Measurements from ENCODE around the gene VSTM4.

VSTM4 gene

GRCh38 chr10:49115796-49116508 is 630 bp upstream of the VSTM4 start:
- no peak for DNase-seq

GRCh38 chr10:49114718-49115014 is 656 bp downstream of the VSTM4 start:
- no peak for DNase-seq

- DNase-seq, result no peak
Observed at GRCh38 chr10:49113741-49114141, 1.6 kb downstream of the VSTM4 start.

GRCh38 chr10:49112851-49113250 is 2.5 kb downstream of the VSTM4 start:
- DNase-seq, result no peak

- DNase-seq, result no peak
Observed at GRCh38 chr10:49112098-49112497, 3.2 kb downstream of the VSTM4 start.

- DNase-seq, result no peak
Observed at GRCh38 chr10:49111320-49111698, 4.0 kb downstream of the VSTM4 start.

GRCh38 chr10:49110684-49111319 is 4.5 kb downstream of the VSTM4 start:
- DNase-seq, result no peak

GRCh38 chr10:49109669-49110340 is 5.5 kb downstream of the VSTM4 start:
- DNase-seq, result no peak

- no peak for DNase-seq
Observed at GRCh38 chr10:49108656-49109055, 6.7 kb downstream of the VSTM4 start.

- DNase-seq, result no peak
Observed at GRCh38 chr10:49107887-49108267, 7.4 kb downstream of the VSTM4 start.

- no peak for DNase-seq
Observed at GRCh38 chr10:49107111-49107886, 8.0 kb downstream of the VSTM4 start.

GRCh38 chr10:49106451-49106850 is 8.9 kb downstream of the VSTM4 start:
- DNase-seq, result no peak

GRCh38 chr10:49105076-49105475 is 10.2 kb downstream of the VSTM4 start:
- DNase-seq, result no peak

GRCh38 chr10:49104323-49104722 is 11.0 kb downstream of the VSTM4 start:
- no peak for DNase-seq

GRCh38 chr10:49103761-49104160 is 11.6 kb downstream of the VSTM4 start:
- DNase-seq, result no peak

- no peak for DNase-seq
Observed at GRCh38 chr10:49099046-49099445, 16.3 kb downstream of the VSTM4 start.

- no peak for DNase-seq
Observed at GRCh38 chr10:49096890-49097445, 18.4 kb downstream of the VSTM4 start.

GRCh38 chr10:49094646-49095045 is 20.7 kb downstream of the VSTM4 start:
- no peak for DNase-seq

GRCh38 chr10:49093922-49094321 is 21.4 kb downstream of the VSTM4 start:
- no peak for DNase-seq

GRCh38 chr10:49092477-49092876 is 22.8 kb downstream of the VSTM4 start:
- no peak for DNase-seq

GRCh38 chr10:49091450-49092210 is 23.7 kb downstream of the VSTM4 start:
- DNase-seq, result no peak

- no peak for DNase-seq
Observed at GRCh38 chr10:49090696-49091380, 24.5 kb downstream of the VSTM4 start.

All from NCI-H187 (cell line).